Stomach (tissue), 9 donors: ENCODE data around the gene CHURC1. TPM values are rescaled to one million over a fixed set of nuclear protein-coding genes. Genes with fewer than 3 reads are reported as not detected.
A peak's percentile ranks its signal among the peaks of the same experiment; 100 is the strongest.

Source experiments
- DNase-seq, 2 donors: peaks; one replicate each; pipeline versions ENCODE4 v3.0.0 to v3.0.0-alpha.2; 2013 to 2019
- H3K27ac ChIP-seq, 5 donors: fragments of 200-600 bp in 4 of 5; sonication (generic) in 4 of 5; one replicate each; pipeline ENCODE4 v1.5.1; 2013 to 2019; ENCODE audit warnings: mild to moderate bottlenecking in 1 of 5, moderate library complexity in 1 of 5
- H3K27me3 ChIP-seq, 3 donors: fragments of 200-600 bp; sonication (generic); one replicate each; pipeline ENCODE4 v1.5.1; 2017 to 2019; ENCODE audit warnings: mixed run types in 1 of 3
- H3K36me3 ChIP-seq, 4 donors: fragments of 200-600 bp; sonication (generic); 1 replicate in 3 of 4; 2 replicates in 1 of 4; pipeline ENCODE4 v1.5.1; 2016 to 2019
- H3K4me1 ChIP-seq, 4 donors: fragments of 200-600 bp; sonication (generic); one replicate each; pipeline ENCODE4 v1.5.1; 2016 to 2019
- H3K4me3 ChIP-seq, 4 donors: fragments of 200-600 bp; sonication (generic) in 3 of 4; one replicate each; pipeline ENCODE4 v1.5.1; 2016 to 2019; ENCODE audit warnings: mild to moderate bottlenecking in 1 of 4
- H3K9me3 ChIP-seq, 4 donors: fragments of 200-600 bp; sonication (generic); one replicate each; pipeline ENCODE4 v1.5.1; 2016 to 2019
- CTCF ChIP-seq, 7 experiments: fragments of 450-650 bp in 4 of 7; fragments of 200-600 bp in 3 of 7; sonication (generic) in 3 of 7; IDR thresholded peaks; one replicate each; pipeline ENCODE4 v1.5.1; 2016 to 2019; ENCODE audit warnings: antibody characterized with exemption in 7 of 7, control low read depth in 2 of 7, mild to moderate bottlenecking in 1 of 7
- EP300 ChIP-seq: sonication (generic); formaldehyde crosslinking; IDR thresholded peaks from one replicate; pipeline ENCODE4 v1.6.1; 2017; ENCODE audit warnings: antibody characterized with exemption
- POLR2A ChIP-seq, 4 donors: fragments of 450-650 bp; IDR thresholded peaks; one replicate each; pipeline ENCODE4 v1.6.1; 2016; ENCODE audit warnings: antibody characterized with exemption in 4 of 4, control low read depth in 2 of 4, mild to moderate bottlenecking in 1 of 4, moderate library complexity in 1 of 4
- POLR2AphosphoS5 ChIP-seq, 3 donors: sonication (generic); formaldehyde crosslinking; IDR thresholded peaks; one replicate each; pipeline ENCODE4 v1.6.1; 2016; ENCODE audit warnings: antibody characterized with exemption in 3 of 3
- WGBS, 5 donors: extraction: QIAGEN DNeasy Blood & Tissue Kit in 3 of 5; methylation state at CpG; one replicate each; pipeline versions ENCODE4 v1.1.5 to v1.1.7; 2013 to 2018; 5-methylcytosine and 5-hydroxymethylcytosine counted together
- intact Hi-C: fragments of 100-400 bp; cut with DNase I; formaldehyde crosslinking; loops from one replicate; pipeline ENCODE4 v1.15.1; 2023; ENCODE audit warnings: low total_unique reads
- polyA plus RNA-seq, 3 donors: library from polyadenylated mRNA; stranded (reverse); fragments of 200-250 nt; gene quantifications; one replicate each; pipeline ENCODE4 v1.2.3, GENCODE V29; 2013
- total RNA-seq, 5 donors: library from RNA; depleted of rRNA; stranded (reverse); fragments of >200 nt; gene quantifications; one replicate each; pipeline versions ENCODE4 v1.1.0 to v1.2.3, GENCODE V29; 2014 to 2016
- donor health status: healthy with polysubstance abuse.
- donor health status: Bipolar disorder and iron deficiency.
- donor health status: healthy.

The CHURC1 gene
- total and polyA plus RNA-seq, 8 donors: 20.4 to 102 (median 42.5) TPM

GRCh38 chr14:64915797-64916196 lies 1.5 kb downstream of the CHURC1 start:
- Histone ChIP-seq H3K4me1 (peaks cover 14 to 51% (median 39%) of the 10 kb centered on the region in 4 donors), H3K27me3 (no peaks in the 10 kb centered on the region), H3K27ac (no peak overlapping the region), H3K4me3 (peak overlapping the region in 1 of 4 donors; percentile 68), H3K36me3 (no peaks in the 10 kb centered on the region), H3K9me3 (no peaks in the 10 kb centered on the region)
- no peak for TF ChIP-seq EP300
- TF ChIP-seq POLR2A (IDR thresholded peaks at IDR 0.05): no peak
- TF ChIP-seq CTCF (IDR thresholded peaks at IDR 0.05): no peak
- TF ChIP-seq POLR2AphosphoS5 (IDR thresholded peaks at IDR 0.05): no peak
- DNase-seq: no peak
- intact Hi-C loops: no loop called here
- WGBS, 5 donors: 60 to 94% (median 88%) methylated on average over 2 of the region's 2 CpGs

- TF ChIP-seq POLR2A (IDR thresholded peaks at IDR 0.05) (no peak), POLR2AphosphoS5 (IDR thresholded peaks at IDR 0.05) (no peak), EP300 (no peak), CTCF (IDR thresholded peaks at IDR 0.05) (no peak)
- no peak for DNase-seq
- H3K36me3 ChIP-seq: no peaks in the 10 kb centered on the region
- WGBS, 5 donors: 87 to 93% (median 91%) methylated on average over 4 of the region's 4 CpGs
- intact Hi-C loops: no loop called here
- no peak overlapping the region for H3K4me3 ChIP-seq
- no peaks in the 10 kb centered on the region for H3K9me3 ChIP-seq
- peaks cover 14 to 58% (median 39%) of the 10 kb centered on the region in 4 donors for H3K4me1 ChIP-seq
- H3K27me3 ChIP-seq: no peaks in the 10 kb centered on the region
- H3K27ac ChIP-seq: no peak overlapping the region
Observed at GRCh38 chr14:64918216-64918615, 4.0 kb downstream of the CHURC1 start.

- TF ChIP-seq EP300 (no peak), POLR2AphosphoS5 (IDR thresholded peaks at IDR 0.05) (no peak), CTCF (IDR thresholded peaks at IDR 0.05) (no peak), POLR2A (IDR thresholded peaks at IDR 0.05) (no peak)
- Histone ChIP-seq H3K36me3 (peaks cover under 1 to 5% (median 5%) of the 10 kb centered on the region in 4 donors), H3K9me3 (no peaks in the 10 kb centered on the region), H3K4me1 (peaks cover 14 to 53% (median 39%) of the 10 kb centered on the region in 4 donors), H3K27me3 (no peaks in the 10 kb centered on the region), H3K27ac (no peak overlapping the region), H3K4me3 (no peak overlapping the region)
- intact Hi-C loops: no loop called here
- DNase-seq: no peak
Observed at GRCh38 chr14:64919215-64919614, 5.0 kb downstream of the CHURC1 start.

GRCh38 chr14:64919618-64920017 lies 5.4 kb downstream of the CHURC1 start:
- 83 to 94% (median 91%) methylated on average over 5 of the region's 5 CpGs for WGBS, 5 donors
- intact Hi-C loops: loop anchor here (10.0 kb wide), 1 partner anchor 55 kb away; the partner anchor contains the start of gene RAB15
- H3K27ac ChIP-seq: no peak overlapping the region
- H3K27me3 ChIP-seq: no peaks in the 10 kb centered on the region
- H3K4me3 ChIP-seq: no peak overlapping the region
- DNase-seq: no peak
- H3K36me3 ChIP-seq: peaks cover 4 to 9% (median 9%) of the 10 kb centered on the region in 4 donors
- TF ChIP-seq POLR2A (IDR thresholded peaks at IDR 0.05): no peak
- no peak for TF ChIP-seq POLR2AphosphoS5 (IDR thresholded peaks at IDR 0.05)
- no peak for TF ChIP-seq EP300
- no peak for TF ChIP-seq CTCF (IDR thresholded peaks at IDR 0.05)
- H3K4me1 ChIP-seq: peaks cover 14 to 54% (median 40%) of the 10 kb centered on the region in 4 donors
- H3K9me3 ChIP-seq: no peaks in the 10 kb centered on the region
